OCI-LY7 (cell line): ENCODE results near the gene GDF11. TPM values are rescaled to one million over a fixed set of nuclear protein-coding genes. Genes with fewer than 3 reads are reported as not detected.

Source experiments
- BruUV-seq: library from RNA; stranded (reverse); fragments of 400-500 nt; replicated peaks from 2 replicates; lab custom pipeline; 2021; lab: Mats Ljungman, UMichigan
- CTCF ChIA-PET: fragments of 300-600 bp; sonication (Branson Sonifier 250); formaldehyde crosslinking; loops from one replicate; lab custom pipeline; 2022; ENCODE audit warnings: antibody characterized with exemption; ENCODE audit not compliant: unreplicated experiment; lab: Charles Lee
- POLR2A ChIA-PET: fragments of 300-600 bp; sonication (Branson Sonifier 250); formaldehyde crosslinking; loops from one replicate; lab custom pipeline; 2022; ENCODE audit warnings: antibody characterized with exemption; lab: Charles Lee
- DNase-seq: peaks from one replicate; pipeline ENCODE4 v3.0.0-alpha.2; 2015; ENCODE audit warnings: low spot score
- H2AFZ ChIP-seq: fragments of 200-600 bp; sonication (generic), shearing (Covaris generic); 2 replicates; pipeline ENCODE4 v1.6.1; 2014; ENCODE audit warnings: mild to moderate bottlenecking, antibody characterized with exemption, low read length, moderate library complexity
- H3K27ac ChIP-seq: fragments of 200-600 bp; sonication (generic); 2 replicates; pipeline ENCODE4 v1.5.1; 2014; ENCODE audit warnings: mixed run types, low read depth, mild to moderate bottlenecking, moderate library complexity, low read length, inconsistent platforms; ENCODE audit not compliant: poor library complexity, severe bottlenecking
- H3K36me3 ChIP-seq: fragments of 200-600 bp; sonication (generic); 2 replicates; pipeline ENCODE4 v1.6.1; 2014; ENCODE audit warnings: mild to moderate bottlenecking, antibody characterized with exemption, low read length, moderate library complexity, mixed read lengths; ENCODE audit not compliant: insufficient read depth
- H3K4me1 ChIP-seq: fragments of 200-600 bp; sonication (generic); 2 replicates; pipeline ENCODE4 v1.5.1; 2014; ENCODE audit warnings: mild to moderate bottlenecking, low read length; ENCODE audit not compliant: insufficient read depth, poor library complexity, severe bottlenecking
- H3K4me2 ChIP-seq: fragments of 200-600 bp; sonication (generic); 2 replicates; pipeline ENCODE4 v1.6.1; 2014; ENCODE audit warnings: mild to moderate bottlenecking, low read length
- H3K4me3 ChIP-seq: fragments of 200-600 bp; sonication (generic); 2 replicates; pipeline ENCODE4 v1.5.1; 2014; ENCODE audit warnings: mild to moderate bottlenecking, low read depth, low read length; ENCODE audit not compliant: poor library complexity, severe bottlenecking
- H3K79me2 ChIP-seq: fragments of 200-600 bp; sonication (generic); 2 replicates; pipeline ENCODE4 v1.6.1; 2016; ENCODE audit warnings: low read depth, mild to moderate bottlenecking, low read length, moderate library complexity, mixed read lengths; ENCODE audit not compliant: insufficient read depth
- H3K9me2 ChIP-seq: fragments of 200-600 bp; sonication (generic); 2 replicates; pipeline ENCODE4 v1.6.1; 2016; ENCODE audit warnings: mild to moderate bottlenecking, low read length, mixed read lengths; ENCODE audit not compliant: insufficient read depth
- H3K9me3 ChIP-seq: fragments of 200-600 bp; sonication (generic); 2 replicates; pipeline ENCODE4 v1.6.1; 2014; ENCODE audit warnings: mild to moderate bottlenecking, mixed run types, low read length, mixed read lengths
- H4K20me1 ChIP-seq: fragments of 200-600 bp; sonication (generic); 2 replicates; pipeline ENCODE4 v1.6.1; 2014; ENCODE audit warnings: mild to moderate bottlenecking, antibody characterized with exemption, low read length, moderate library complexity, mixed read lengths; ENCODE audit not compliant: insufficient read depth
- CTCF ChIP-seq: fragments of 200-600 bp; sonication (generic); conservative IDR thresholded peaks from 2 replicates; pipeline ENCODE4 v1.5.1; 2014; ENCODE audit warnings: mild to moderate bottlenecking, antibody characterized with exemption, low read length, moderate library complexity, mixed read lengths
- EZH2phosphoT487 ChIP-seq: fragments of 200-600 bp; sonication (generic); IDR thresholded peaks from 2 replicates; pipeline ENCODE4 v1.6.1; 2018; ENCODE audit warnings: low read depth, borderline replicate concordance, mild to moderate bottlenecking, mixed run types, antibody characterized with exemption, low read length, moderate library complexity, mixed read lengths
- intact Hi-C: fragments of 100-400 bp; cut with micrococcal nuclease; formaldehyde crosslinking; loops from one replicate; pipeline ENCODE4 v1.10.0; 2022; ENCODE audit not compliant: unreplicated experiment
- total RNA-seq, 2 experiments: library from RNA; depleted of rRNA in 1 of 2; stranded (reverse); fragments of >200 nt in 1 of 2; shearing (Covaris generic) in 1 of 2; gene quantifications; 2 replicates each; pipeline ENCODE4 v1.2.3, GENCODE V29; 2014 to 2022

Gene GDF11
- total RNA-seq, 2 experiments from 2014 or later, result 5.2 to 19.9 TPM

GRCh38 chr12:55736780-55737580, 5.9 kb upstream of the GDF11 start:
- peak overlapping the region; percentile 94 for H3K4me2 ChIP-seq

DNA sequence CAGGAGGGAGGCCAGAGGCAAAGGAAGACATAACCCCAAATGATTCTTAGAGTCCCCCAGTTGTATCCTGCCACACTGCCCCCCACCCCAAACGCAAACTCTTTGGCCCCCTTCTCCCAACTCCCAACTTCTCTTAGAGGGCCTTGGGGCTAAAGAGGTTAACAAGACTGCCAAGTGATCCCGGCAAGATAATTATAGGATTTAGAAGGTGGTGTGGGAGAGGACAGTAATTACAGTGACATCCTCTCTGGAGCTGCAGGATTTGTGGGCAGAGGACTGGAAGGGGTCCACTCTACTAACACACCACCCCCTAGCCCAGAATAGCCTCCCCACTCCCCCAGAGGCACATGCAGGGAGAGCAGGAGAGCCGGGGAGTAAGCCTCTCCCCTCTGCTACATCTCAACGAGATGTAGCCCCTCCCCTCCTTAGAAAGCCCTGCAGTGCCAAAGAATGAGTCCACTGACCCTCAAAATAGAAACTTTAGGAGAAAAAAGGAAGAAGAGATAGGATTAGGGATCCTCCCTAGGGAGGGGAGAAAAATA, 5.3 kb upstream of the GDF11 start:
- peak overlapping the region; percentile 79; the same call in 1 of the 2 replicates for H2AFZ ChIP-seq
- no peaks in the 10 kb centered on the region for H3K36me3 ChIP-seq
- H3K9me2 ChIP-seq, result no peaks in the 10 kb centered on the region
- peak overlapping the region; percentile 72 for H3K4me3 ChIP-seq
- no peaks in the 10 kb centered on the region for H3K9me3 ChIP-seq
- peak; percentile 31 for DNase-seq
- peaks cover 25% of the 10 kb centered on the region for H3K4me1 ChIP-seq
- CTCF ChIA-PET, result interaction anchor here (0.6 to 2.9 kb wide), 12 partner anchors 8 to 451 kb away, joined by 3 to 19 read pairs (median 3); partner anchors contain the start of gene CD63
- no TSS peak for BruUV-seq
- peak overlapping the region; percentile 66 for H3K27ac ChIP-seq
- intact Hi-C loops, result loop anchor here (1.0 to 2.0 kb wide), 9 partner anchors 7 to 451 kb away; partner anchors contain the start of genes PYM1, RPL41, RPS26 and SARNP
- H3K4me2 ChIP-seq, result peak overlapping the region; percentile 94
- H4K20me1 ChIP-seq, result no peaks in the 10 kb centered on the region
- H3K79me2 ChIP-seq, result no peaks in the 10 kb centered on the region
- POLR2A ChIA-PET, result interaction anchor here (0.6 to 3.1 kb wide), 16 partner anchors 8 to 1709 kb away, joined by 3 to 14 read pairs (median 4); partner anchors contain the start of genes BLOC1S1, CD63, ORMDL2 and PA2G4
- TF ChIP-seq EZH2phosphoT487 (no peak), CTCF (peak; percentile 18; the same call in 1 of the 2 replicates)

More at GRCh38 chr12:55736780-55737580, 5.9 kb upstream of the GDF11 start:
- H3K9me2 ChIP-seq, result no peaks in the 10 kb centered on the region
- peak overlapping the region; percentile 79; the same call in 1 of the 2 replicates for H2AFZ ChIP-seq
- POLR2A ChIA-PET, result interaction anchor here (0.6 to 3.1 kb wide), 7 partner anchors 10 to 359 kb away, joined by 3 to 14 read pairs (median 4); partner anchors contain the start of genes BLOC1S1, ORMDL2 and SARNP
- H3K9me3 ChIP-seq, result no peaks in the 10 kb centered on the region
- peak; percentile 71 for DNase-seq
- no TSS peak for BruUV-seq
- no peaks in the 10 kb centered on the region for H3K36me3 ChIP-seq
- TF ChIP-seq CTCF (peak; percentile 90), EZH2phosphoT487 (no peak)
- CTCF ChIA-PET, result interaction anchor here (1.2 to 1.3 kb wide), 2 partner anchors 16 to 63 kb away, joined by 3 to 5 read pairs; no protein-coding TSS in a partner anchor
- no peaks in the 10 kb centered on the region for H4K20me1 ChIP-seq
- H3K4me1 ChIP-seq, result peaks cover 18% of the 10 kb centered on the region
- H3K27ac ChIP-seq, result peak overlapping the region; percentile 66
- intact Hi-C loops, result loop anchor here (1.0 kb wide), 2 partner anchors 13 to 78 kb away; no protein-coding TSS in a partner anchor
- H3K4me3 ChIP-seq, result peak overlapping the region; percentile 72
- no peaks in the 10 kb centered on the region for H3K79me2 ChIP-seq
